ENCODE measurements around the gene ACSM6.

- no peak for TF ChIP-seq CTCF (IDR thresholded peaks at IDR 0.05)
- no peak for TF ChIP-seq POLR2A (IDR thresholded peaks at IDR 0.05; ENCODE audit: low read depth)
- no peak for TF ChIP-seq POLR2AphosphoS5 (IDR thresholded peaks at IDR 0.05)
Observed at GRCh38 chr10:95245425-95246055, 51.5 kb downstream of the ACSM6 start.
